Left ventricle myocardium inferior (tissue), 1 donor: ENCODE measurements around the gene RGS19. TPM values are rescaled to one million over a fixed set of nuclear protein-coding genes. Genes with fewer than 3 reads are reported as not detected.

ENCODE experiments used
- DNase-seq: peaks from one replicate; pipeline ENCODE4 v3.0.0-alpha.2; 2020
- H3K27ac ChIP-seq: fragments of 200-600 bp; replicated peaks from 2 replicates; pipeline ENCODE4 v1.8.0; 2021
- H3K27me3 ChIP-seq: fragments of 200-600 bp; 2 replicates; pipeline ENCODE4 v1.8.0; 2021; ENCODE audit warnings: low read depth
- H3K36me3 ChIP-seq: fragments of 200-600 bp; 2 replicates; pipeline ENCODE4 v1.8.0; 2021
- H3K4me1 ChIP-seq: fragments of 200-600 bp; 2 replicates; pipeline ENCODE4 v1.8.0; 2021
- H3K4me3 ChIP-seq: fragments of 200-600 bp; 2 replicates; pipeline ENCODE4 v1.8.0; 2021; ENCODE audit warnings: mild to moderate bottlenecking, moderate library complexity
- H3K9me3 ChIP-seq: fragments of 200-600 bp; replicated peaks from 2 replicates; pipeline ENCODE4 v1.8.0; 2021
- CTCF ChIP-seq: fragments of 200-600 bp; IDR thresholded peaks from 2 replicates; pipeline ENCODE4 v1.8.0; 2021; ENCODE audit warnings: antibody characterized with exemption, mild to moderate bottlenecking, borderline replicate concordance
- intact Hi-C: fragments of 100-400 bp; cut with micrococcal nuclease; formaldehyde crosslinking; loops from one replicate; pipeline ENCODE4 v1.11.0; 2022
- total RNA-seq: library from RNA; stranded (reverse); fragmentation: NEBNext Ultra II Directional; extraction: Animal tissue kit (Norgen Biotek cat#: 25700); gene quantifications from one replicate; pipeline ENCODE4 v1.2.1, GENCODE V29; 2021
- donor health status: DM: no; HTN: yes; CAD: no; lungs with severe emphysema.

RGS19 gene
- total RNA-seq, 1 donor from 2014 or later: 6.1 TPM

- peaks cover 33% of the 10 kb centered on the region for H3K27me3 ChIP-seq
- no peaks in the 10 kb centered on the region for H3K9me3 ChIP-seq
- H3K4me3 ChIP-seq: no peak overlapping the region
- TF ChIP-seq CTCF: no peak
- H3K4me1 ChIP-seq: peaks cover 54% of the 10 kb centered on the region
- H3K27ac ChIP-seq: no peak overlapping the region
- intact Hi-C loops: no loop called here
- H3K36me3 ChIP-seq: no peaks in the 10 kb centered on the region
- DNase-seq: no peak
Observed at GRCh38 chr20:64082126-64082731, 2.9 kb upstream of the RGS19 start.

GRCh38 chr20:64081624-64081964 is 2.3 kb upstream of the RGS19 start:
- Histone ChIP-seq H3K9me3 (no peaks in the 10 kb centered on the region), H3K27me3 (peaks cover 30% of the 10 kb centered on the region), H3K4me1 (peaks cover 54% of the 10 kb centered on the region), H3K27ac (no peak overlapping the region), H3K4me3 (no peak overlapping the region), H3K36me3 (no peaks in the 10 kb centered on the region)
- no peak for TF ChIP-seq CTCF
- no peak for DNase-seq
- intact Hi-C loops: no loop called here

GRCh38 chr20:64080813-64081623 is 1.7 kb upstream of the RGS19 start:
- intact Hi-C loops: no loop called here
- H3K9me3 ChIP-seq: no peaks in the 10 kb centered on the region
- peaks cover 54% of the 10 kb centered on the region for H3K4me1 ChIP-seq
- peak overlapping the region; percentile 90 for H3K4me3 ChIP-seq
- peak overlapping the region; percentile 85 for H3K27ac ChIP-seq
- H3K36me3 ChIP-seq: no peaks in the 10 kb centered on the region
- DNase-seq: no peak
- TF ChIP-seq CTCF: no peak
- H3K27me3 ChIP-seq: peaks cover 24% of the 10 kb centered on the region

GRCh38 chr20:64080013-64080812 is 895 bp upstream of the RGS19 start, which contains the start of gene OPRL1:
Gene OPRL1 (plus strand): TSS chr20:64080082. CDS start chr20:64092721, 12,639 bp downstream.
- DNase-seq: no peak
- Histone ChIP-seq H3K27ac (peak within 1 kb of the TSS; percentile 85), H3K9me3 (no peaks in the 10 kb centered on the region), H3K4me3 (peak within 1 kb of the TSS; percentile 90), H3K4me1 (peaks cover 54% of the 10 kb centered on the region), H3K36me3 (no peaks in the 10 kb centered on the region), H3K27me3 (peaks cover 16% of the 10 kb centered on the region)
- intact Hi-C loops: no loop called here
- TF ChIP-seq CTCF: no peak

GRCh38 chr20:64078934-64079272 is 415 bp downstream of the RGS19 start:
- H3K9me3 ChIP-seq: no peaks in the 10 kb centered on the region
- intact Hi-C loops: no loop called here
- H3K27me3 ChIP-seq: peaks cover 3% of the 10 kb centered on the region
- peaks cover 46% of the 10 kb centered on the region for H3K4me1 ChIP-seq
- DNase-seq: no peak
- peak overlapping the region; percentile 85 for H3K27ac ChIP-seq
- no peak for TF ChIP-seq CTCF
- H3K4me3 ChIP-seq: peak overlapping the region; percentile 90
- H3K36me3 ChIP-seq: peaks cover under 1% of the 10 kb centered on the region
